NCI-H1694 treated with DMSO at 0.1 percent for 48 hours (cell line): ENCODE results near the gene POLG.
A peak's percentile ranks its signal among the peaks of the same experiment; 100 is the strongest.

ENCODE experiments used
- DNase-seq: peaks from one replicate; lab custom pipeline; 2025; lab: John Stamatoyannopoulos, UW

The POLG gene

DNA sequence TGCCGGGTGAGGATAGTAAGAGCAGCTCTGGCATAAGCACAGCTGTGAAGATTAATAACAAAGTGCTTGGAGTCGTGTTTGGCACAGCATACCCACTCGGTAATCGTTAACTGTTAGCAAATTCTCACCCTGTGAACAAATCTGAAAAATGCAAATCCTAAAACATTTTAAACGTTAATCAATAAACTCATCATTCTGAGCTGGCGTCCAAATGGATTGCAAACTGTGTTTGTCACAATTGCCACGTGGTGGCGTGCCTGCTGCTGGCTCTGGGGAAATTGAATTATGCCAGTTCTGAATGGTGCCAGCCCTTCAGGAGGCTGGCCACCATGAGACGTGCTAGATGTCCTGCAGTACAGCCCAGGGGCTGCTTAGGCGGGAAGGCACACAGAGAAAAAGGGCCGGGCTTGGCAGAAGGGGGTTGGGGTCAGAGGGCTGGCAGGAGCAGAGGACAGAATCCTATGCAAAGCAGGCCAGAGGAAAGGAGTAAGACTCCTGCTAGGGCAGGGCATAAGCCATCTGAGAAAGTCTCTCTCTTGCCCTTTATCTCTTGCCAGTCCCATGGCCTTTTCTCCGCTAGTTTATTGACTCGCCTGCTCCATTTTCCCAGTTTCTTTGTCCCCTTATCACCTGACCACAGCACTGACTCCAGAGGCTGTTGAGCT is 22.1 kb upstream of the POLG start:
- peak; percentile 36 for DNase-seq

DNA sequence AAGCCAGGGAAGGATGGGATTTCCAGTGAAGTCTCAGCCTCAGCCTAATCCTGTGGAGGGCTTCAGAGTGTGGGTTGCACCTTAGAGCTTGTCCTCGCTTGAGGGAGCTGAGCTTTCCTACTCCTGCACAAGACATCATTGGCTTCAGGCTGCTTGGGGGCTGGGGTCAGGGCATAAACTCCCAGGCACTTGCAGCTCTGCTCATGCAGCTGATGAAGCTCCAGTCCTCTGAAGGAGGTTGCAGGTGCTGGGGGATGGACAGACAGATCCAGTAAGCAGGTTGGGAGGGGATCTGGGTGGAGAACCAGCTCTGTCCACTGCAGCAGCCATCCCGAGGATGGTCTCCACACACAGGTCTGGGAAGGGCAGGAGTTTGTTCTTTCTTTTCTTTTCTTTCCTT is 19.4 kb upstream of the POLG start:
- DNase-seq: no peak

DNA sequence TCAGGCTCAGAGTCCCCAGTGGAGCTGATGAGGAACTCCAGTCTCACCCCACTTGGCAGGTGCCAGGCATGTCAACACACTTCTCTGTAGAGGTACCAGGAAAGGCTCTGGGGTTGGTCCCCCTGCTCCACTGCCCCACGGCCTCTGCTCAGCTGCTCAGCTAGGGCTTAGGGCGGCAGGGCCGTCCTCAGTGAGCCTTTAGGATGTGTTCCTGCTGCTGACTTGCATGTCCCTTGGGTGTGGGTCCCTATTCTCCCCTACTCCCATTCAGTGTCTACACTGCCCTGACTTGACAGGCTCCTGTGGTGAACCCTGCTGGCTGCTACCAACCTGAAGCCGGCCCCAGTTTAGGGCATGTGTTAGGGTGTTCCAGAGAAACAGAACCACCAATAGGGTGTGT is 17.9 kb upstream of the POLG start:
- DNase-seq: no peak

GRCh38 chr15:89349206-89349558 is 14.6 kb upstream of the POLG start:
- DNase-seq: no peak

DNA sequence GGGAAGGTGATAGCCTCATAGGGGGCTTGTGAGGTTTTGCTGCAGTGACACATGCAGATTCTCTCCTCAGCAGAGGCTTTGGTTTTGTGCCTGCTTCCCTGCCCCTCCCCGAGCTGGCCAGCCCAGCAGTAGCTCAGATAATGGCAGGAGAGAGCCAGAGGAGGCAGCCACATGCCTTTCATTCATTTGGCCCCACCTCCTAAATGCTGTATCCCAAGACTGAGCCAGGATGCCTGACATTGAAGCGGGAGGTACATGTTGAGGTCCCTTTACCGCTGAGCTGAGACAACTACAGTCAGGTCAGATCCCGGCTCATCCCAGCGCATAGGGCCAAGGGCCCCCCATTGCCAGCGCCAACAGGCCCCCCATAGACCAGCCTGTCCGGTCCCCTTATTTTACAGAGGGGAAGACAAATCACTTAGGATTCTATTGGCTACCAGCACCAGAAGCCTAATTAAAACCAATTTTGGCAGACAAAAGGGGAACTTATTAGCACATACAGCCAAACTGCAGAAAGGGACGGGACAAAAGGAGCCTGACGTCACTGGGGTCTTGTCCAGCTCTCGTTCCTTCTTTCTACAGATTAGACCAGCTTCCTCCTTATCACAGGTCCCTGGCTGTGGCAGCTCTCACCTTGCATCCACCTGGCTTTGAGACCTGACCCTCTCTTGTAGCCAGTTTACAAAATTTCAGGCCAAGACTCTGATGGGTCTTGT is 12.1 kb upstream of the POLG start:
- DNase-seq: no peak

- DNase-seq: no peak
Observed at GRCh38 chr15:89345248-89345647, 10.6 kb upstream of the POLG start.

DNA sequence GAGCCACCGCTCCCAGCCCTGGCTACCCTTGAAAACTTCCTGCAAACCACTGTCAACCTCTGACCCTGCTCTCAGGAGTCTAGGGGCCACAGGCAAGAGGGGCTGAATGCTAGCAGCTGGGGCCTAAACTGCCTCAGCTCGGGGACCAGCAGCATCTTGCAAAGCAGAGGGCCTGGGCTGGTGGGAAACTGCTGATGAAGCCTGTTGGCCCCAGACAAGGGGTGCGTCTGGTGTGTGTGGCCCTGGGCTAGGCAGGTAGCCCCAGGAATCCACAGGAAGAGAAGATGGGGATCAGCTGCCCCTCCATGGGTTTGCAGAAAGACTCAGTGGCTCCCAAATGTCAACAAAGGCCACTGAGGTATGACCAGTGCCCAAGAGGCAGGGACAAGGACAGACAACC is 8.2 kb upstream of the POLG start:
- no peak for DNase-seq

- DNase-seq: no peak
Observed at GRCh38 chr15:89341316-89342005, 6.8 kb upstream of the POLG start.

DNA sequence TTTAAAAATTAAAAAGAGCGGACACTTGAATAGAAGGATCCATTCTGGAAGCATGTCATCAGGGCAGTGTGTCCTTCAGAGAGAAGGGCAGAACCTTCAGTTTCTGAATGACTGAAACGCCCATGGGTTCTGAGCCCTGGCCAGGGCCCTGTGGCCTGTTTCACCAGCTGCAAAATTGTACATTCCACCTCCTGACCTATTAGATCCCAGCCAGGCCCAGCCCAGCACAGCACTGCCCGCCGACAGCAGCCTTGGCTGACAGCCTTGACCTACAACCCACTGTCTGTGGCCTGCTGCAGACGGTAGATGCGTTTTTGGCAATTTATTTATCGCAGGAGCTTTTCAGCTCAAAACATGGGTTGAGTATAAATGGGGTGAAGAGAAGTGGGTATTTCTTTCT is 5.9 kb upstream of the POLG start:
- no peak for DNase-seq

DNA sequence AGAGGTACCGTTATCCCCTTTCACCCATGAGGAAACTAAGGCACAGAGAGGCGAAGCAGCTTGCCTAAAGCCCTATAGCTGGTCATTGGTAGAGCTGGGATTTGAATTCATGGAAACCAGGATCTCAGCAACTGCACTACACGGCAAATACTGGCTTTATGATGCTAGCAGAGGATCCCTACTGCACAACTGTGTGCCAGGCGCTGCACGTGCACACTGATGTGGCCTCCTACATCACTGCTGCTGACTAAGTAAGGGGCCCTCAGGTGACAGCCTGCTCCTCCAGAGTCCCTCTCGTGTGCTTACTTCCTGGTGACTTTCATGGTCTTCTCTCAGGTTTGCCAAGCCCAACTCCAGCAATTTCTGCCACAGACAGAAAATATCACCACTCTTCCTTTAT is 3.4 kb upstream of the POLG start:
- no peak for DNase-seq

DNA sequence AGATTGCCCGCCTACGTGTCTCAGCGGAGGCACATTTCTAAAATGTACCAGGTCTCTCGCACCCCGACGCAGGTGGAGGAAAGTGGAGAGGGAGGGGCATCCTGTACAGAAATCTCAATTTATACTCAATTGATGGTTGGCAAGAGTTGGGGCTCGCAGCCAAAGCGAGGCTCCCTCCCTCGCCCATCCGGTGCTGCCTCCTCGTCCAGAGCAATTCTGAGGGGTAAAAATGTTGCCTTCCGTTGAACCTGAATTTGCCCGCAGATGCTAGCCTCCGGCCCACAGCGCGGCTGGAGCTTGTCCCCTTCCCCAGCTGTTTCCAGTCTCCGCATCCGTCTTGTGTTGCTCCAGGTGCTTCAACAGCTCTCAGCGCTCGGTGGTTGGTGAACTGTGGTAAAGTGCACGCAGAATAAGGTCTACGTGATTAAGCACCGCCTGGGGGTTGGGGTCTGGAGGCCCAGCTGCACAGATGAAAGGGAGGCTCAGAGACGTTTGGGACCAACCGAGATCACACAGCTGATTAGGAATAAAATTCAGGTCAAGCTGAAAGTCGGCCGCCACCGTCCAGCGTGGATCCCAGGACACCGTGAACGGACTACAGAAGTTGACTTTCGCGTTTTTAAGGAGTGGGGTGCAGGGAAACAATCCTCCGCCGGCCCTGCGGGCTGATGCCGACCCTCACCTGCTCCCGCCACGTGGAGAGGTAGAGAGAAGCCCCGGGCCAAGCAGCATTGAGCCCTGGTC is 846 bp upstream of the POLG start:
- no peak for DNase-seq

- no peak for DNase-seq
Observed at GRCh38 chr15:89333959-89334509, 590 bp downstream of the POLG start.

DNA sequence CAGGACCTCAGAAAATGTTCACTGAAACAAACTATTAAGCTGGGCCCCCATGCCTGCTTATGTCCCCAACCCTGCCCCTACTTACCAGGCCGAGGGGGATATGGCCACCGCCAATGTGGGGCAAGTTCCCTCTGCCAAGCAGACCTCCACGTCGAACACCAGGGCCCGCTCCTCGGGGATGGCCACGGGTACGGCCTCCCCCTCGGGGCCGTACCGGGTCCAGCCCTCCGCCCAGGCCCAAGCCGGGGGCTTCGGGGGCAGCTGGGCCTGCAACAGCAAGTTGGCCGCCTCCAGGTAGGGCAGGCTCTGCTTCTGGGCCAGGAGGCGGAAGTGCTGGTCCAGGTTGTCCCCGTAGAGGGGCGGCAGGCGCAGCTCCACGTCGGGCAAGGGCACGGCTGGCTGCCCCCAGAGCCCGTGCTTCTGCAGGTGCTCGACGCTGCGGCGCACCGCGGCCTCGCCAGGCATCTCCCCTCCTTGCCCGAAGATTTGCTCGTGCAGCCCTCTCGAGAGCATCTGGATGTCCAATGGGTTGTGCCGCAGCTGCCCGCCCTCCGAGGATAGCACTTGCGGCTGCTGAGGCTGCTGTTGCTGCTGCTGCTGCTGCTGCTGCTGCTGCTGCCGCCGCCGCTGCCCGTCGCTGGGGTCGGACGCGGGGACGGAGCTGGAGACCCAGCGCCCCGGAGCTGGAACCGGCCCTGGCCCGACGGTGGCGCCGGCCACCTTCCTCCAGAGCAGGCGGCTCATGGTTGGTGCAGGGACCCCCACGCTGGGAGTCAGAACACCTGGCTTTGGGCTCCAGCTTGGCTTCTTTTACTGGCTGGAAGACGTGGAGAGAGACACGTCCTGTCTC is 1.4 kb downstream of the POLG start:
- DNase-seq: no peak

DNA sequence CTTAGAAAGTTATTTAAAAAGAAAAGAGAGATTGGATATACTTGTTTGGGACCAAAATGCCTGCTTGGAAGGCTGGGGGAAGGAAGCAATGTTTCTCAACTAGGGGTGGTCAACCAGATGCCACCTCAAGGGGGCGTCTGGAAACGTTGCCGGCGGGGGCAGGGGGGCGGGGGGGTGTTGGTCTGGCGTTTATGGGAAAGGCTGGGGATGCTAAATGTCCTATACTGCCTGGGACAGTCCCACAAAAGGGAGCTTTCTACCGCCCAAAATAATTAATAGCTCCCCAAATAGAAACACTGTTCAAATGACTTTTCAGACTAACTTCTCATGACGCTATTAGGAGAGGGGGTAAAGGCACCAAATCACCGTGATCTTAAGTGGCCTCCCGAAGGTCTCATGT is 2.2 kb downstream of the POLG start:
- no peak for DNase-seq

DNA sequence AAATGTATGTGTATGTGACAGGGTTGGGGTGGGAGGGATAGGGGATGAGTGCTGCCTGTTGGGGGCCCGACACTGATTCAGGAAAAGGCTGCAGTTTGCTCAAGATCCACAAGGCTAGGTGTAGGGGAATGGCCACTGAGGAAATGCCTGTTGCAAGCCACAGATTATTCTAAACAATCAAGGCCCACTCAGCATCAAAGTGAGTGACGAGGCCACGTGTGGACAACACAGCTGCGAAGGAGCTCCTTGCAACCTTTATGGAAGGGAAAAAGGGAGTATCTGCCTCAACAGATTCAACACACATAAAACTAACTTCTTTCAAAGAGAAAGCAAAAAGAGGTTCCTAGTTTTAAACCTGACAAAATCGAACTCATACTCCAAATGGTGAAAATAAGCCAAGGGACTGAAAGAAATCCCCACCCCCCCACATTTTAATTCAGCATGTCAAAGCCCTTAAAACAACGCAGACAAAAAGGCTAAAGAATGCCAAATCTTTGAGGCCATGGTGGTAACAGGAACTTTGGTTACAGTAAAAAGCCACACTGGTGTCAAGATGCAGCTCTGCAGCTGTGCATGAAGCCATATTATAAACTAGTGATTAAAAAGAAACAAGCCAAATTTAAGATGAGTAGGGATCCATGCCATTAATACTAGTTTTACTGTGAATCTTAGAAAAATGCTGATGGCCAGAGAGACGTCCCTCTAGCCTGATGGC is 3.6 kb downstream of the POLG start:
- no peak for DNase-seq

GRCh38 chr15:89330119-89330518 is 4.5 kb downstream of the POLG start:
- no peak for DNase-seq

DNA sequence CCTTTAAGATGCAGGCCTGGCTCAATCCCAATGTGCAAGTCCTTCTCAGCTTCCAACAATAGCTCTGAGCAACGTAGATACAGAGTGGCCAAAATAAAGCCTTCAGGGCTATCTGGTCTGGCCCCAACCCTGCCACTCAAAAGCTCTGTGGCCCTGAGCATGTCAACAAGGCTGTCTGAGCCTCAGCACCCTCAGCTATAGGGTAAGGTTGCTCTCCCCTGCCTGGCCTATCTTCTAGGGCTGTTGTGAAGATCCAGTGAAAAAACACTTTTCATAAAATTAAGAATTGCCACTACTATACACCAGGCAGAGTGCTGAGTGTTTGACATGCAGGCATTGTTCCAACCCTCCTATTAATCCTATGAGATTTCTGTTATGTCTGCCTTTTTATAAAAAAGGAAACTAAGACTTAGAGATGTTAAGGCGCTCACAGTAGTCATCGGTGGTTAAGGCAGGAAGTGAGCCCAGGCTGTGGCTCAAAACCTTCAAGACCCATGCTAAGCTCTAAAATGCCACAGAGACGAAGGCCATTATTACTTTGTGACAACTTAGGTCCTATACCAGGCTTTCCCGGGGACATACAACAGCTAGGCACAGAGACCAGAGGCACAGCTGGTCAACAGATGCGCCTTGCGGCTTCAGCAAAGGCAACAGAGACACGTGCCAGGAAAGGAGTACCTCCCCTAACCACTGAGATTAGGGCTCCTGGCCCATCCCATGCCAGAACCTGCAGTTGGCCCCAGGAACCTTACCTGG is 5.1 kb downstream of the POLG start:
- no peak for DNase-seq

GRCh38 chr15:89328398-89329254 is 6.0 kb downstream of the POLG start:
- DNase-seq: no peak

GRCh38 chr15:89327113-89327512 is 7.5 kb downstream of the POLG start:
- no peak for DNase-seq
